Measurements from ENCODE around the gene PSMD3.
"Not testable (repeated sequence)": the region's sequence is repeated elsewhere in the genome, so short reads cannot be mapped to it uniquely, and the experiment has no call there.

Gene PSMD3

DNA sequence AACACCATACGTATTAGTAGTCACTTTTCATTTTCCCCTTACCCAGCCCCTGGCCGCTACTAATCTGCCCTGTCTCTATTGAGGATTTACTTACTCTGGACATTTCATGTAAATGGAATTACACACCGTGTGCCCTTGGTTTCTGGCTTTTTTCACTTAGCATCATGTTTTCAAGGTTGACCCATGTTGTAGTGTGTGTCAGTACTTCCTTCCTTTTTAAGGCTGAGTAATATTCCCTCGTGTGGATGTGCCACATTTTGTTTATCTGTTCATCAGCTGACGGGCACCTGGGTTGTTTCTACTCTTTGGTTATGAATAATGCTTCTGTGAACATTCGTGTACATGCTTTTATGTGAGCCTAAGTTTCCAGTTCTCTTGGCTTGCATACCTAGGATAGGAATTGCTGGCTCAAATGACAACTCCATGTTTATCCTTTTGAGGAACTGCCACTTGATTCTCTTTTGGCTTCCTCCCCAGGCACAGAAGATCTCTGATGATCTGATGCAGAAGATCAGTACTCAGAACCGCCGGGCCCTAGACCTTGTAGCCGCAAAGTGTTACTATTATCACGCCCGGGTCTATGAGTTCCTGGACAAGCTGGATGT is 7.7 kb downstream of the PSMD3 start:
- DNase-seq (ENCODE audit: low read depth, low spot score): no peak
- H3K4me3 ChIP-seq (ENCODE audit: low read length): no peak overlapping the region

DNA sequence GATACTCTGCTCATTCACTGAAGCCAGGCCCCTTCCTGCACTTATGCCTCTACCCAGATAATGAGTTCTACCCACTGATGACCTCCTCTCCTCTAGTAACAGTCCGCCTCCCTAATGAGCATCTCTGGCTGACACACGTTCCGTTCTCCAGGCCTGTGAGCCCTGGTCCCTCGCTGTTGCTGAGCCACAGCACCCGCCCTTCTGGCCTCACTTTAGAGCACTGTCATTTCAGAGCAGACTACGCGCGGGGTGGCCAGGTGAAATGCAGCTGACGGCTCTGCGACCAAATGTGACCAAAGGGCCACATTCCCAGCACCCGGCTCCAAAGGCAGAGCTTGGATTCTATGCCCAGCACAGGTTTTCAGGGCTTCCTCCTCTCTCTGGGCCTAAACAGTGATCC is 13.8 kb downstream of the PSMD3 start:
- no peak overlapping the region for H3K4me3 ChIP-seq (ENCODE audit: low read length)
- DNase-seq (ENCODE audit: low read depth, low spot score): no peak

DNA sequence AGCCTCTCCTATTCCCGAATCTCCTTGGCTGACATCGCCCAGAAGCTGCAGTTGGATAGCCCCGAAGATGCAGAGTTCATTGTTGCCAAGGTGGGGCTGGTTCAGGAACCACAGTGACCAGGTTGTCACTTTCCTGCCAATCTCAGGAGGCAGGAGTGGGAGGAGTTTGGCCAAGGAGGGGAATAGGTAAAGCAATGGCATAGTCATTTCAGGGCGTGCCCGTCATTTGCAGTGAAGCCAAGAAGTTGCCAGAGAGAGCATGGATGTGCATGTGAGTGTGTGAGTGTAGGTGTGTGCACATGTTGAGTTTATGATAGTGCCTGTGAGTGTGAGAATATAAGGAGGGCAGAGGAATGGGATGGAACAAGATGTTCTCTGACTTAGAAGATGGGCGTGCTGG is 14.8 kb downstream of the PSMD3 start:
- no peak overlapping the region for H3K4me3 ChIP-seq (ENCODE audit: low read length)
- no peak for DNase-seq (ENCODE audit: low read depth, low spot score)

DNA sequence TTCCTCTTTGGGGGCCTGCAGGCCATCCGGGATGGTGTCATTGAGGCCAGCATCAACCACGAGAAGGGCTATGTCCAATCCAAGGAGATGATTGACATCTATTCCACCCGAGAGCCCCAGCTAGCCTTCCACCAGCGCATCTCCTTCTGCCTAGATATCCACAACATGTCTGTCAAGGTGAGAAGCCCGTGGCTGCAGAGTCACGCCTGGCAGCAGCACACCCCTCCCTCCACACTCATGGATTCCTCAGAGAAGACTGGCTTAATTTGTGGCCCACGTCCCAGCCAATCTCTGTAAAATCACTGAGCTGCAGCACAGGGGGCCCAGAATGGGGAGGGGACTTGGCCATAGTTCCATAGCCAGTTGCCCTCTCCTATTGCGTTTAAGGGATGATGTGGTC is 15.6 kb downstream of the PSMD3 start:
- H3K4me3 ChIP-seq (ENCODE audit: low read length): no peak overlapping the region
- no peak for DNase-seq (ENCODE audit: low read depth, low spot score)

DNA sequence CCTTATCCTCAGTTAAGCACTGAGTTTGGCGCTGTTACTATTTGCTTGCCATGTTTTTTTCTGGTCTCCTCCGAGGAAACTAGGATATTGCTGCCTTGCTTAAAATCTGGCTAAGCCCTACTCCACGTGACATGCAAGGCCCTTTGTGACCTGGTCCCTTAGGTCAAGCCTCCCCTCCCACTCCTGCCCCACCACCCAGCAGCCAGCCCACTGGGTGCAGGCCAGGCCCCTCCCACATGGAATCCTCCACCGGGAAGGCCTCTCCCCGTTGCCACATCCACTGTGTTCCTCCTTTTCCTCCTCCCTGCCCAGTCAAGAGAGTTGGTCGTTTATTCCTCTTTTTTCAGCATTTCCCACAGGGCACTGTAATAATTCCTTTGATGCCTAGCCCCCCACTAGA is 16.2 kb downstream of the PSMD3 start:
- no peak for DNase-seq (ENCODE audit: low read depth, low spot score)
- no peak overlapping the region for H3K4me3 ChIP-seq (ENCODE audit: low read length)

DNA sequence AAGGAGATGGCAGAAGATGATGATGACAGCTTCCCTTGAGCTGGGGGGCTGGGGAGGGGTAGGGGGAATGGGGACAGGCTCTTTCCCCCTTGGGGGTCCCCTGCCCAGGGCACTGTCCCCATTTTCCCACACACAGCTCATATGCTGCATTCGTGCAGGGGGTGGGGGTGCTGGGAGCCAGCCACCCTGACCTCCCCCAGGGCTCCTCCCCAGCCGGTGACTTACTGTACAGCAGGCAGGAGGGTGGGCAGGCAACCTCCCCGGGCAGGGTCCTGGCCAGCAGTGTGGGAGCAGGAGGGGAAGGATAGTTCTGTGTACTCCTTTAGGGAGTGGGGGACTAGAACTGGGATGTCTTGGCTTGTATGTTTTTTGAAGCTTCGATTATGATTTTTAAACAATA is 16.9 kb downstream of the PSMD3 start:
- no peak overlapping the region for H3K4me3 ChIP-seq (ENCODE audit: low read length)
- no peak for DNase-seq (ENCODE audit: low read depth, low spot score)

DNA sequence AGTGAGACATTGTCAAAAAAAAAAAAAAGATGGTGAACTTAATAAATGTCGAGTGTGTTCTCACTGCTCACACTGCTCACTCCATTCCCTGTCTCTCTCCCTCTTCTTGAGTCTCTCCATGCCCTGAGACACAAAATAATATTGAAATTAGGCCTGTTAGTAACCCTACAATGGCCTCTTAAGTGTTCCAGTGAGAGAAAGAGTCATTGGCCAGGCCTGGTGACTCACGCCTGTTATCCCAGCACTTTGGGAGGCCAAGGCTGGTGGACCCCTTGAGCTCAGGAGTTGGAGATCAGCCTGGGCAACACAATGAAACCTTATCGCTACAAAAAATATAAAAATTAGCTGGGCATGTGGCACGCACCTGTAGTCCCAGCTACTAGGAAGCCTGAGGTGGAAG is 18.5 kb downstream of the PSMD3 start:
- DNase-seq (ENCODE audit: low read depth, low spot score): no peak
- no peak overlapping the region for H3K4me3 ChIP-seq (ENCODE audit: low read length)

DNA sequence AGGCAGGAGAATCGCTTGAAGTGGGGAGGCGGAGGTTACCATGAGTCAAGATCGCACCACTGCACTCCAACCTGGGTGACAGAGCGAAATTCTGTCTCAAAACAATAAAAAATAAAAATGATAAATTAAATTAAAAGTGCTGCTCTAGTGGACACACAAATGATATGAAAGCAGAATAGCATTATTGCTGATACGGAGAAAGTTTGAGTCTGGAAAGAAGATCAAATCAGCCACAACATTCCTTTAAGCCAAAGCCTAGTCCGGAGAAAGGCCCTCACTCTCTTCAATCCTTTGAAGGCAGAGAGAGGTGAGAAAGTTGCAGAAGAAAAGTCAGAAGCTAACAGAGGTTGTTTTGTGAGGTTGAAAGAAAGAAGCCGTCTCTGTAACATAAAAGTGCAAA is 19.6 kb downstream of the PSMD3 start:
- no peak for DNase-seq (ENCODE audit: low read depth, low spot score)

DNA sequence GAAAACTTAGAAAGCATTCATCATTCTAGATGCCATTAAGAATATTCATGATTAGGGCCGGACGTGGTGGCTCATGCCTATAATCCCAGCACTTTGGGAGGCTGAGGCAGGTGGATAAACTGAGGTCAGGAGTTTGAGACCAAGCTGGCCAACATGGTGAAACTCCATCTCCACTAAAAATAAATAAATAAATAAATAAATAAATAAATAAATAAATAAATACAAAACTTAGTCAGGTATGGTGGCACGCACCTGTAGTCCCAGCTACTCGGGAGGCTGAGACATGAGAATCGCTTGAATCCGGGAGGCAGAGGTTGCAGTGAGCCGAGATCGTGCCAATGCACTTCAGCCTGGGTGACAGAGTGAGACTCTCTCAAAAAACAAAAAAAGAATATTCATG is 20.7 kb downstream of the PSMD3 start:
- not testable (repeated sequence) for H3K4me3 ChIP-seq (ENCODE audit: low read length); DNase-seq (ENCODE audit: low read depth, low spot score)

More for the DNA sequence above, 19.6 kb downstream of the PSMD3 start:
- no peak overlapping the region for H3K4me3 ChIP-seq (ENCODE audit: low read length)

DNA sequence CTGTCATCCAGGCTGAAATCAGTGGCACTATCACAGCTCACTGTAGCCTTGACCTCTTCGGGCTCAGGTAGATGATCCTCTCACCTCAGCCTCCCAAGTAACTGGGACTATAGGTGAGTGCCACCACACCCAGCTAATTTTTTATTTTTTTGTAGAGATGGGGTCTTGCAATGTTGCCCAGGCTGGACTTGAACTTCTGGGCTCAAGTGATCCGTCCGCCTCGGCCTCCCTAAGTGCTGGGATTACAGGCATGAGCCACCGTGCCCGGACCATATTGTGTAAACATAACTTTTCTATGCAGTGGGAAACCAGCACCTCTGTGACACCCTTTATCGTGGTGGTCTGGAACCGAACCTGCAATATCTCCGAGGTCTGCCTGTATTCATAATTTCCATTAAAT is 23.5 kb downstream of the PSMD3 start:
- no peak for DNase-seq (ENCODE audit: low read depth, low spot score)

DNA sequence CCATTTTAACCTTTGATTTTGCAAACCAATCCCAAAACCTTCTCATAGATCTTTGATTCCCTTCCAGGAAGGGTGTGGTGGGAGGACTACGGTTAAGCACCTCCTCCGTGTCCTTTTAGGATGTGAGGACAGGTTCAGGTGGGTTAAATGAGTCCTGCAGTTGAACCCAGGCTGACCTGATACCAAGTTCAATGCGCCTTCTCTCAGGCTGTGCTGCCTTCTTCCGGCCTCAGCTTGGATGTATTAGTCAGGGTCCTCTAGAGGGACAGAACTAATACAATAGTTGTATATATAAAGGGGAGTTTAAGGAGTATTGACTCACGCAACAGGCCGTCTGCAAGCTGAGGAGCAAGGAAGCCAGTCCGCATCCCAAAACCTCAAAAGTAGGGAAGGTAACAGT is 24.1 kb downstream of the PSMD3 start:
- DNase-seq (ENCODE audit: low read depth, low spot score): no peak
- no peak overlapping the region for H3K4me3 ChIP-seq (ENCODE audit: low read length)

More for the DNA sequence above, 23.5 kb downstream of the PSMD3 start:
- no peak overlapping the region for H3K4me3 ChIP-seq (ENCODE audit: low read length)

DNA sequence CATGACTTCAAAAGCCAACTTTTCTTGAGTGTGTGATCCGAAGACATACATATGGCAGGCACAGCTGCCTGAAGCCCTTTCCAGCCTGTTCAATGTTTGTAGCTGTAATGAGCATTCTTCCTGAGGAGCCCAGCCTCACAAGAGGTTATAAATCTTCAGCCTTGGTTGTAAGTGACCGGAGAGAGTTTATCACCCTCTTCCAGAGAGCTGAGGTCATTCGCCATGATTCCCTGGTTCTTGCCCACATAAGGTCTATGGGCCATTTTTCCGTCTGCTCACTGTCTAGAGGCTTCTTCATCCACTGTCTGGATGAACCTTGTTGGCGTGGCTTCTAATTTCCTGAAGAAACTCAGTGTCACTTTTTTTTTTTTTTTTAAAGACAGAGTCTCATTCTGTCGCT is 24.9 kb downstream of the PSMD3 start:
- H3K4me3 ChIP-seq (ENCODE audit: low read length): no peak overlapping the region
- DNase-seq (ENCODE audit: low read depth, low spot score): no peak

DNA sequence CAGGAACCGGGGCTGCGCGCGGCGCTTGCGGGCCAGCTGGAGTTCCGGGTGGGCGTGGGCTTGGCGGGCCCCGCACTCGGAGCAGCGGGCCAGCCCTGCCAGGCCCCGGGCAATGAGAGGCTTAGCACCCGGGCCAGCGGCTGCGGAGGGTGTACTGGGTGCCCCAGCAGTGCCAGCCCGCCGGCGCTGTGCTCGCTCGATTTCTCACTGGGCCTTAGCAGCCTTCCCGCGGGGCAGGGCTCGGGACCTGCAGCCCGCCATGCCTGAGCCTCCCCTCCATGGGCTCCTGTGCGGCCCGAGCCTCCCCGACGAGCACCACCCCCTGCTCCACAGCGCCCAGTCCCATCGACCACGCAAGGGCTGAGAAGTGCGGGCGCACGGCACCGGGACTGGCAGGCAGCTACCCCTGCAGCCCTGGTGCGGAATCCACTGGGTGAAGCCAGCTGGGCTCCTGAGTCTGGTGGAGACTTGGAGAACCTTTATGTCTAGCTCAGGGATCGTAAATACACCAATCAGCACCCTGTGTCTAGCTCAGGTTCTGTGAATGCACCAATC is 30.4 kb downstream of the PSMD3 start:
- not testable (repeated sequence) for H3K4me3 ChIP-seq (ENCODE audit: low read length); DNase-seq (ENCODE audit: low read depth, low spot score)

DNA sequence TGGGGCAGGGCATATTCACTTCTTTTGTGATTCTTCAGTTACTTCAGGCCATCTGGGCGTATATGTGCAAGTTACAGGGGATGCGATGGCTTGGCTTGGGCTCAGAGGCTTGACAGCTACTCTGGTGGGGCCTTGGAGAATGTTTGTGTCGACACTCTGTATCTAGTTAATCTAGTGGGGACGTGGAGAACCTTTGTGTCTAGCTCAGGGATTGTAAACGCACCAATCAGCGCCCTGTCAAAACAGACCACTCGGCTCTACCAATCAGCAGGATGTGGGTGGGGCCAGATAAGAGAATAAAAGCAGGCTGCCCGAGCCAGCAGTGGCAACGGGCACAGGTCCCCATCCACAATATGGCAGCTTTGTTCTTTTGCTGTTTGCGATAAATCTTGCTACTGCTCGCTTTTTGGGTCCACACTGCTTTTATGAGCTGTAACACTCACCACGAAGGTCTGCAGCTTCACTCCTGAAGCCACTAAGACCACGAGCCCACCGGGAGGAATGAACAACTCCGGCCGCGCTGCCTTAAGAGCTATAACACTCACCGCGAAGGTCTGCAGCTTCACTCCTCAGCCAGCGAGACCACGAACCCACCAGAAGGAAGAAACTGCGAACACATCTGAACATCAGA is 31.5 kb downstream of the PSMD3 start:
- DNase-seq (ENCODE audit: low read depth, low spot score); H3K4me3 ChIP-seq (ENCODE audit: low read length): not testable (repeated sequence)

DNA sequence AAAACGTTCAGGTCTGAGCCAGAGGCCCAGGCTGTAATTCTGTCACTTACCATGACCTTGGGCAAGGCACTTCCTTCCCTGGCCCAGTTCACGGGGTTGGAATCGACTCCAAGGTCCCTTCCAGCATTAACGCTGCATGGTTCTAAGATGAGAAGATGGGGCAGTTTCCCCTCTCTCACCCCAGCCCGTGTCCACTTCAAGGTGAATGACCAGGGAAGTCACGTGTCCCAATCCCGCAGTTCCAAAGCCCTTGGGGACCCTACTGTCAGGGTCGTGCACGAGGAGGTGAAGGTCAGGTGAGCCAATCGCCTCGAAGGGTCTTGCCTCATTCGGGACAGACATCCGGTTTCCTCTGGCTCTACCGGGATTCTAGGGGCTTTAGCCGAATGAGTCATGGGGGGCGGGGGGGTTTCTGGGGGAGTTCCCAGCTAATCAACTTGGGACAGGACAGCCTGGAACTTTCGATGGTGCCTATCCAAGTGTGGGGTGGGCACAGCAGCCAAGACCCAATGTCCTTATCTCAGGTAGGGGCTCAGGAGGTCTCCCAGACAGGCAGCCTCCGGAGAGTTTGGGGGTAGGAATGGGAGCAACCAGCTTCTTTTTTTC is 33.9 kb downstream of the PSMD3 start:
- H3K4me3 ChIP-seq (ENCODE audit: low read length): no peak overlapping the region
- no peak for DNase-seq (ENCODE audit: low read depth, low spot score)

DNA sequence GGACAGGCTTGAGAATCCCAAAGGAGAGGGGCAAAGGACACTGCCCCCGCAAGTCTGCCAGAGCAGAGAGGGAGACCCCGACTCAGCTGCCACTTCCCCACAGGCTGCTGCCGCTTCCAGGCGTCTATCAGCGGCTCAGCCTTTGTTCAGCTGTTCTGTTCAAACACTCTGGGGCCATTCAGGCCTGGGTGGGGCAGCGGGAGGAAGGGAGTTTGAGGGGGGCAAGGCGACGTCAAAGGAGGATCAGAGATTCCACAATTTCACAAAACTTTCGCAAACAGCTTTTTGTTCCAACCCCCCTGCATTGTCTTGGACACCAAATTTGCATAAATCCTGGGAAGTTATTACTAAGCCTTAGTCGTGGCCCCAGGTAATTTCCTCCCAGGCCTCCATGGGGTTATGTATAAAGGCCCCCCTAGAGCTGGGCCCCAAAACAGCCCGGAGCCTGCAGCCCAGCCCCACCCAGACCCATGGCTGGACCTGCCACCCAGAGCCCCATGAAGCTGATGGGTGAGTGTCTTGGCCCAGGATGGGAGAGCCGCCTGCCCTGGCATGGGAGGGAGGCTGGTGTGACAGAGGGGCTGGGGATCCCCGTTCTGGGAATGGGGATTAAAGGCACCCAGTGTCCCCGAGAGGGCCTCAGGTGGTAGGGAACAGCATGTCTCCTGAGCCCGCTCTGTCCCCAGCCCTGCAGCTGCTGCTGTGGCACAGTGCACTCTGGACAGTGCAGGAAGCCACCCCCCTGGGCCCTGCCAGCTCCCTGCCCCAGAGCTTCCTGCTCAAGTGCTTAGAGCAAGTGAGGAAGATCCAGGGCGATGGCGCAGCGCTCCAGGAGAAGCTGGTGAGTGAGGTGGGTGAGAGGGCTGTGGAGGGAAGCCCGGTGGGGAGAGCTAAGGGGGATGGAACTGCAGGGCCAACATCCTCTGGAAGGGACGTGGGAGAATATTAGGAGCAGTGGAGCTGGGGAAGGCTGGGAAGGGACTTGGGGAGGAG is 34.7 kb downstream of the PSMD3 start, which contains the start of gene CSF3:
CSF3 (plus strand) TSS at position 436 of the 993 bp plus-strand sequence; CDS start at position 471, 35 bp downstream.
- H3K4me3 ChIP-seq (ENCODE audit: low read length): no peak within 1 kb of the TSS
- DNase-seq (ENCODE audit: low read depth, low spot score): no peak

DNA sequence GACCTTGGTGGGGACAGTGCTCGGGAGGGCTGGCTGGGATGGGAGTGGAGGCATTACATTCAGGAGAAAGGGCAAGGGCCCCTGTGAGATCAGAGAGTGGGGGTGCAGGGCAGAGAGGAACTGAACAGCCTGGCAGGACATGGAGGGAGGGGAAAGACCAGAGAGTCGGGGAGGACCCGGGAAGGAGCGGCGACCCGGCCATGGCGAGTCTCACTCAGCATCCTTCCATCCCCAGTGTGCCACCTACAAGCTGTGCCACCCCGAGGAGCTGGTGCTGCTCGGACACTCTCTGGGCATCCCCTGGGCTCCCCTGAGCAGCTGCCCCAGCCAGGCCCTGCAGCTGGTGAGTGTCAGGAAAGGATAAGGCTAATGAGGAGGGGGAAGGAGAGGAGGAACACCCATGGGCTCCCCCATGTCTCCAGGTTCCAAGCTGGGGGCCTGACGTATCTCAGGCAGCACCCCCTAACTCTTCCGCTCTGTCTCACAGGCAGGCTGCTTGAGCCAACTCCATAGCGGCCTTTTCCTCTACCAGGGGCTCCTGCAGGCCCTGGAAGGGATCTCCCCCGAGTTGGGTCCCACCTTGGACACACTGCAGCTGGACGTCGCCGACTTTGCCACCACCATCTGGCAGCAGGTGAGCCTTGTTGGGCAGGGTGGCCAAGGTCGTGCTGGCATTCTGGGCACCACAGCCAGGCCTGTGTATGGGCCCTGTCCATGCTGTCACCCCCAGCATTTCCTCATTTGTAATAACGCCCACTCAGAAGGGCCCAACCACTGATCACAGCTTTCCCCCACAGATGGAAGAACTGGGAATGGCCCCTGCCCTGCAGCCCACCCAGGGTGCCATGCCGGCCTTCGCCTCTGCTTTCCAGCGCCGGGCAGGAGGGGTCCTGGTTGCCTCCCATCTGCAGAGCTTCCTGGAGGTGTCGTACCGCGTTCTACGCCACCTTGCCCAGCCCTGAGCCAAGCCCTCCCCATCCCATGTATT is 35.7 kb downstream of the PSMD3 start:
- no peak for DNase-seq (ENCODE audit: low read depth, low spot score)
- no peak overlapping the region for H3K4me3 ChIP-seq (ENCODE audit: low read length)

DNA sequence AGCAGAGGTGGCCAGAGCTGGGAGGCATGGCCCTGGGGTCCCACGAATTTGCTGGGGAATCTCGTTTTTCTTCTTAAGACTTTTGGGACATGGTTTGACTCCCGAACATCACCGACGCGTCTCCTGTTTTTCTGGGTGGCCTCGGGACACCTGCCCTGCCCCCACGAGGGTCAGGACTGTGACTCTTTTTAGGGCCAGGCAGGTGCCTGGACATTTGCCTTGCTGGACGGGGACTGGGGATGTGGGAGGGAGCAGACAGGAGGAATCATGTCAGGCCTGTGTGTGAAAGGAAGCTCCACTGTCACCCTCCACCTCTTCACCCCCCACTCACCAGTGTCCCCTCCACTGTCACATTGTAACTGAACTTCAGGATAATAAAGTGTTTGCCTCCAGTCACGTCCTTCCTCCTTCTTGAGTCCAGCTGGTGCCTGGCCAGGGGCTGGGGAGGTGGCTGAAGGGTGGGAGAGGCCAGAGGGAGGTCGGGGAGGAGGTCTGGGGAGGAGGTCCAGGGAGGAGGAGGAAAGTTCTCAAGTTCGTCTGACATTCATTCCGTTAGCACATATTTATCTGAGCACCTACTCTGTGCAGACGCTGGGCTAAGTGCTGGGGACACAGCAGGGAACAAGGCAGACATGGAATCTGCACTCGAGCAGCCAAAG is 36.9 kb downstream of the PSMD3 start:
- no peak for DNase-seq (ENCODE audit: low read depth, low spot score)
- no peak overlapping the region for H3K4me3 ChIP-seq (ENCODE audit: low read length)
